Measurements from ENCODE around the gene MTREX.

DNA sequence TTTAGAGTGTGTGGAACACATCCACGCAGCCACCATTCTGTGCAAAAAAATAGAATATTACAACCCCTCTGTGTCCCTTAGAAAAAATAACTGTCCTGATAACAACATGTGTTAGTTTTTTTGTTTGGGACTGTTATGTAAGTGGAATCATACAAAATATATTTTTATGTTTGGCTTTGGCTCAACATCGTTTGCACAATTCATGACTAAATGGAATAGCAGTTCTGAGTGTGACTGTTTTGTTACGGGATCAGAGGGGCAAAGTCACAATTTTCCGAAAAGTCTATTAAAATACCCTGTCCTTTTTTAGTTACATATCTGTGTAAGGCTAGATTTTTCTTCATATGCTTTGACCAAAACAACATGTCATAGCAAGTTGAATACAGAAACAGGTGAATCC, 12.8 kb downstream of the MTREX start:
- TF ChIP-seq EZH2 (IDR thresholded peaks at IDR 0.05; ENCODE audit: borderline replicate concordance), result no peak
- TF ChIP-seq CTCF (IDR thresholded peaks at IDR 0.05; ENCODE audit: poor library complexity), result no peak
- no peak for TF ChIP-seq EZH2phosphoT487 (IDR thresholded peaks at IDR 0.05; ENCODE audit: low read depth, severe bottlenecking, unreplicated experiment)

All from hepatocyte (in vitro differentiated cells).